ENCODE data around the gene KCNH1. TPM values are rescaled to one million over a fixed set of nuclear protein-coding genes. Genes with fewer than 3 reads are reported as not detected.
"Not testable (repeated sequence)": the region's sequence is repeated elsewhere in the genome, so short reads cannot be mapped to it uniquely, and the experiment has no call there.

The KCNH1 gene
- total and polyA plus RNA-seq, 5 donors, result 0.02 TPM; not detected in 4

DNA sequence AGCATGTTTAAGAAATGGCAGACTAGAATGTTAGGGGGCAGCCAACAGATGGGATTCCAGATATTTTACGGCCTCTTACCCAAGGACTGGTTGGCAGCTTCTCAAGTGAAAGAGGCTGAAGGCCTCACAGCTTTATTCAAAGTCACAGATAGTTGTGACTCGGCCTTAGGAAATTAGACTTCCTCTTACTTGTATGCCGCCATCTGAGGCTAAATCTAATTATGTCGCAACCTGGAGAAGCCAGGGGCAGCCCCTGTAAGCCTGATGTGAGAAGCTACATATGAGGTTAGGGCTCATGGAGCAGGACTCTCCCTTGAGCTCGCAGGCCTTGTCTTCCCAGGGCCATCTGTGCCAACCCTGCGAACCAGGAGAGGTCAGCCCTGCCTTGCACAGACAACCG, 452.8 kb downstream of the KCNH1 start:
- intact Hi-C loops (cut with DNase I), result no loop called here
- H3K4me1 ChIP-seq (ENCODE audit: control insufficient read depth, insufficient read depth, low read length), result no peaks in the 10 kb centered on the region
- no peaks in the 10 kb centered on the region for H3K27me3 ChIP-seq (ENCODE audit: control insufficient read depth, insufficient read depth)
- WGBS, result 90% methylated on average over 7 of the region's 7 CpGs
- ATAC-seq, result no peak
- no peak overlapping the region for H3K27ac ChIP-seq (ENCODE audit: low read length)
- DNase-seq, result no peak
- H3K4me3 ChIP-seq (ENCODE audit: low read length), result no peak overlapping the region
- no peaks in the 10 kb centered on the region for H3K9me3 ChIP-seq (ENCODE audit: control insufficient read depth, low read length)

DNA sequence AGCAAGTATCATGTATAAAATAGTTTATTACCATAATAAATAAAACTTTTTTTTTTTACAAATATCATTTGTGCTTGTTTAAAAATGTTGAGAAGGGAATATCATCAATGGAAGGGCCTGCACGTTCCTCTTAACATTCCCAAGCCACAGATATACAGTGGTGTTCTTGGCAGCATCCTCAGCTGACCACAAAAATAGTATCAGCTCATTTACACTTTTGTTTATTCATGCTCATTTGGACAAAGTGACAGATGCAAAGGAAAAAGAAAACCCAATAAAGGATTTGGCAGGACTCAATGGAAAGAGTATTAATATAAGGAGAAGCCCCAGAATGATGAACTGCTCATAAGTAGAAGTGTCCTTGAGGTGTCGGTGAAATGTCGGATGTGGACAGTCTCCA, 455.6 kb downstream of the KCNH1 start:
- 72% methylated on average over 3 of the region's 3 CpGs for WGBS
- no peak overlapping the region for H3K27ac ChIP-seq (ENCODE audit: low read length)
- ATAC-seq (no peak), DNase-seq (no peak)
- no peaks in the 10 kb centered on the region for H3K9me3 ChIP-seq (ENCODE audit: control insufficient read depth, low read length)
- H3K4me3 ChIP-seq (ENCODE audit: low read length), result no peak overlapping the region
- no peaks in the 10 kb centered on the region for H3K4me1 ChIP-seq (ENCODE audit: control insufficient read depth, insufficient read depth, low read length)
- no peaks in the 10 kb centered on the region for H3K27me3 ChIP-seq (ENCODE audit: control insufficient read depth, insufficient read depth)
- intact Hi-C loops (cut with DNase I), result no loop called here

DNA sequence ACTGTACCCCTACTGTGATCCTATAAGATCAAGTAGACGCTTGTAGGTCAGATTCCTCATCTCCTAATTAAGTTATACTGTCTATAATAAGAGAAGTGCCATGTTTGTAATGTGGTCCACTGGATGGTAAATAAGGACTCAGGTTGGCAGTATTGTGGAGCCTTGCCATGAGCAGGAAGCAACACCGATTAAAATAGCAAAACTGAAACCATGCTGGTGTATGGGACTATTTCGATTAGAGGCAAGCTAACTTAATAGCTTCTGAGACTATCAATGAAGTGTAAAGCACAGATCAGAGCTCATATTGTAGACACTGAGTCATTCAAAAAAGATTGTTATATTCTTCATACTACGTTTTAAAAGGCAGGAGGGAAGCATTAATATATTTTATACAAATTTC, 456.4 kb downstream of the KCNH1 start:
- no peak for DNase-seq
- Histone ChIP-seq H3K9me3 (ENCODE audit: control insufficient read depth, low read length) (no peaks in the 10 kb centered on the region), H3K27ac (ENCODE audit: low read length) (no peak overlapping the region), H3K4me3 (ENCODE audit: low read length) (no peak overlapping the region), H3K27me3 (ENCODE audit: control insufficient read depth, insufficient read depth) (no peaks in the 10 kb centered on the region), H3K4me1 (ENCODE audit: control insufficient read depth, insufficient read depth, low read length) (no peaks in the 10 kb centered on the region)
- WGBS, result 88% methylated on average over 4 of the region's 4 CpGs
- no peak for ATAC-seq
- intact Hi-C loops (cut with DNase I), result no loop called here

DNA sequence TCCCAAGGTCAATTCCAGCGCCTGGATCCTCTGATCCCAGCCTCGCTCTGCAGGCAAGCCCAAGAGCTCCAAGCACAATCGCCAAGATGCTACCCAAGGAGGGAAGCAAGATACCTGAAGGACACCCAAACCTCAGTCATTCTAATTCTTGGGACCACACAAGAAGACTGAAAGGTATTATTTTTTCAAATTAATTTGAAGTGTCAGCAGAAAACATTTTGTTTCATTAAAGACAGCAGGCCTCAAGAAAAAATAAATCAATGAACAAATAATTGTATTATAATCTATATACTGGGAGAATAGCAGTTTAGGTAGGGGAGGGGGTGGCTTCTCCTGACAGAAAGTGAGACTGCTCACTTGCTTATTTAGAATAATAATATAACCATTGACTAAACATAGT, 457.4 kb downstream of the KCNH1 start:
- intact Hi-C loops (cut with DNase I), result no loop called here
- H3K27ac ChIP-seq (ENCODE audit: low read length), result no peak overlapping the region
- WGBS, result 97% methylated on average over 3 of the region's 3 CpGs

DNA sequence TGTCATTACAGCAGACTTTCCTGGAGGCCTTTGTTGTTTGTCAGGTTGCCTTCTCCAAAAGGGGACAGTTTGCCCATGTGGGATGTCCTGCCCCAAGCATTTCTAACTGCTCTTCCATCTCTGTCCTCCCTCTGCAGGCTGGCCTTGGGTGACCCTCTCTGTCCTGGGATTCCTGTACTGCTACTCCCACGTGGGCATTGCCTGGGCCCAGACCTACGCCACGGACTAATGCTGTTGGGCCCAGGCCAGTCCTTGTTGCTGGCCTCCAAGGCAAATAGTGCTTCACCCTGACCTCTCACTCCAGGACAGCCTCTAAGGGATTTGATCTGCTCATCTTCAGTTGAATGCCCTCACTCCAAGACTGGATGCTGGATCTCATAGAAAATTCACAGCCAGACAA, 459.8 kb downstream of the KCNH1 start:
- no peak overlapping the region for H3K27ac ChIP-seq (ENCODE audit: low read length)
- no peak overlapping the region for H3K4me3 ChIP-seq (ENCODE audit: low read length)
- H3K27me3 ChIP-seq (ENCODE audit: control insufficient read depth, insufficient read depth), result no peaks in the 10 kb centered on the region
- no peak for DNase-seq
- intact Hi-C loops (cut with DNase I), result no loop called here
- H3K9me3 ChIP-seq (ENCODE audit: control insufficient read depth, low read length), result no peaks in the 10 kb centered on the region
- no peak for ATAC-seq
- no peaks in the 10 kb centered on the region for H3K4me1 ChIP-seq (ENCODE audit: control insufficient read depth, insufficient read depth, low read length)
- 76% methylated on average over 3 of the region's 3 CpGs for WGBS

More for the DNA sequence above, 457.4 kb downstream of the KCNH1 start:
- H3K9me3 ChIP-seq (ENCODE audit: control insufficient read depth, low read length), result no peaks in the 10 kb centered on the region
- ATAC-seq (no peak), DNase-seq (no peak)
- no peak overlapping the region for H3K4me3 ChIP-seq (ENCODE audit: low read length)
- no peaks in the 10 kb centered on the region for H3K27me3 ChIP-seq (ENCODE audit: control insufficient read depth, insufficient read depth)
- no peaks in the 10 kb centered on the region for H3K4me1 ChIP-seq (ENCODE audit: control insufficient read depth, insufficient read depth, low read length)

DNA sequence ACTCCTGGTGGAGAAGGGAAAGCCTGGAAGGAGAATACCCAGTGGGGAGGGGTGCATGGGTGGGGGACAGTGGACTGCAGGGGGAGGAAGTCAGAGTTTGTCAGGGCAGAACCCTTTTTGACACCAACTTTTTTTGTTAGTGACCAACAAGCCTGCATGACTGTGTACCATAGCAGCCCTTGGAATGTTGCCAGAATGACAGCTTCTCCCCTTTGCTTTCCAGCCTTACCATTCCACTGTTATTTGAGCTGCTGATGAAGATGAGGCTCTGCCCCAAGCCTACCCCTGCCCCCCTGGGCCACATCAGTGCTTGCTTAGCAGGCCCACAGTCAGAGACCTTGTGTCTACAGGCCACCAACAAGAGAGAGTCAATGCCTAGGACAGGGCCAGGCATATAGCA, 464.0 kb downstream of the KCNH1 start:
- Histone ChIP-seq H3K4me1 (ENCODE audit: control insufficient read depth, insufficient read depth, low read length) (no peaks in the 10 kb centered on the region), H3K9me3 (ENCODE audit: control insufficient read depth, low read length) (no peaks in the 10 kb centered on the region), H3K27ac (ENCODE audit: low read length) (no peak overlapping the region), H3K4me3 (ENCODE audit: low read length) (no peak overlapping the region), H3K27me3 (ENCODE audit: control insufficient read depth, insufficient read depth) (no peaks in the 10 kb centered on the region)
- intact Hi-C loops (cut with DNase I), result no loop called here
- ATAC-seq (no peak), DNase-seq (no peak)

DNA sequence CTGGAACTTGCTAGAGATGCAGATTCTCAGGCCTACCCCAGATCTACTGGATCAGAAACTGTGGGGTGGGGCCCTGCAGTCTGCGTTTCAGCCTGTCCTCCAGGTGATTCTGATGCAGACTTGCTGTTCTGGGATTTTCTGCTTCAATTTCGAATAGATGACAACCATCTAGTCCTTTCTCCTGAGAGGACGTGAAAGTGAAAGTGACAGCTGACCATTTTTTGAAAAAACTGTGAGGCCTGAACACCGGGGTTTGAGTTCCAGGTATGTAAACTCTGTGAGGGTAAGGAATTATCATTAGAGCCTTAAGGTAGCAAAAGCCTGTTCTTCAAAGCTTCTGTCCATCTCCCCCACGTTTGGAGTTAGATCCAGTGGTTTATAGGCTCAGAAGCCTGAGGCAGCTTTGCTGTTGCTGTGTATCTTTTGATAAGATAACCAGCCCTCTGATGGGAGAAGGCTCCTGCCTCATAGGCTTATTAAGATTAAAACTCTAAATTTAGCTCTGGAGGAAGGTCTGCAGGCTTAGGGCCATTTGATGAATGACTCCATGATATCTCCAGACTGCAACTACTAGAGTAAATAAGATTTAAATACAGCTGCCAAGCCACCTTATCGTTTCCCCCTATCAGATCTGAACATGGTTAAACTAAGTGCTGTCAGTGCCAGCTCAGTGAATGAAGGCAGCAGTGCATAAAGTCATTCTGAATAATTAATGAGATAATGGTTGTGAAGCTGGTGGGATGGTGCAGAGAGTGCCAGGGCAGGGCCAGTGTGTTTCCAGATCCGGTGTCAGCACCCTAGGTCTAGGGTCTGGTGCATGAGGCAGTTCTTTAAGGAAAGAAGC, 470.0 kb downstream of the KCNH1 start:
- DNase-seq (no peak), ATAC-seq (no peak)
- H3K4me3 ChIP-seq (ENCODE audit: low read length), result no peak overlapping the region
- H3K27me3 ChIP-seq (ENCODE audit: control insufficient read depth, insufficient read depth), result no peaks in the 10 kb centered on the region
- 52% methylated on average over 7 of the region's 7 CpGs for WGBS
- H3K27ac ChIP-seq (ENCODE audit: low read length), result no peak overlapping the region
- H3K9me3 ChIP-seq (ENCODE audit: control insufficient read depth, low read length), result no peaks in the 10 kb centered on the region
- H3K4me1 ChIP-seq (ENCODE audit: control insufficient read depth, insufficient read depth, low read length), result no peaks in the 10 kb centered on the region
- intact Hi-C loops (cut with DNase I), result no loop called here

DNA sequence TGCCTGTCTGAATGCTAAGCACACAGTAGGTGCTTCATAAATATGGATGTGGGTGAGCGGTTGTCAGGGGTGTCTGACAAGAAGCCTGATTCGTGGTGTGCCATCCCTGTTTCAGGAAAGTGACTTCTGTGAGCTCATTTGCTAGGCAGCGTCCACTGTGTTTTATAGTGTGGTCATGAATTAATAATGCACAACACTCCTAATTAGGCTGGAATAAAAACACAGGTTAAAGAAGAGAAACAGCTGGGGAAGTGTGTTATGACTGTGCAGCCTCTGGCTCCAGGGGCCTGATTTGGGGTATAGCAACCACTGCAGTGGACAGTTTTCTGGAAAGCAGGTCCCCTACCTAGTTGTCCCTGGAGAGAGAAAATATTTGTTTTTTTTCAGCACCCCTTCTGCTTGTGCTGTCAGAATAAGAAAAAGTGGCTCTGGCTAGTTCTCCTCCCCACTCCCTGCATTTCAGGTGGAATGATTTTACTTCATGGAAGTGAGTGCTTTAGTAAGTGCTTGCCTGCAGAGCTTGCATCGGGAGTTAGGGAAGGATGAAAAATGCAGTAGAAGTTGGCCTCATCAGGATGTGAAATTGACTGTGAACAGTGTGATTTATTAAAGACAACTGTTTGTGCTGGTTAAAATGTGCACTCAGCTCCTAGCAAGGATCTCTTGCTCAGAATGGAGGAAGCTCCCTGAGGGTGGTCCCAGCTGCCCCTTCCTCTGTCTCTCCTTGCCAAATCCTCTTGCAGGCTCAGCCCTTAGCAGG, 471.5 kb downstream of the KCNH1 start:
- ATAC-seq (no peak), DNase-seq (no peak)
- Histone ChIP-seq H3K9me3 (ENCODE audit: control insufficient read depth, low read length) (no peaks in the 10 kb centered on the region), H3K27me3 (ENCODE audit: control insufficient read depth, insufficient read depth) (no peaks in the 10 kb centered on the region), H3K27ac (ENCODE audit: low read length) (no peak overlapping the region), H3K4me3 (ENCODE audit: low read length) (no peak overlapping the region), H3K4me1 (ENCODE audit: control insufficient read depth, insufficient read depth, low read length) (no peaks in the 10 kb centered on the region)
- WGBS, result 90% methylated on average over 4 of the region's 4 CpGs
- intact Hi-C loops (cut with DNase I), result no loop called here

DNA sequence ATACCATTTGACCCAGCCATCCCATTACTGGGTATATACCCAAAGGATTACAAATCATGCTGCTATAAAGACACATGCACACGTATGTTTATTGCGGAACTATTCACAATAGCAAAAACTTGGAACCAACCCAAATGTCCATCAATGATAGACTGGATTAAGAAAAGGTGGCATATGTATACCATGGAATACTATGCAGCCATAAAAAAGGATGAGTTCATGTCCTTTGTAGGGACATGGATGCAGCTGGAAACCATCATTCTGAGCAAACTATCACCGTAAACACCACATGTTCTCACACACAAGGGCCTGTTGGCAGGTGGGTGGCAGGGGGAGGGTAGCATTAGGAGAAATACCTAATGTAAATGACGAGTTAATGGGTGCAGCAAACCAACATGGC, 472.4 kb downstream of the KCNH1 start:
- ATAC-seq; H3K9me3 ChIP-seq (ENCODE audit: control insufficient read depth, low read length); H3K4me1 ChIP-seq (ENCODE audit: control insufficient read depth, insufficient read depth, low read length); H3K27ac ChIP-seq (ENCODE audit: low read length); H3K27me3 ChIP-seq (ENCODE audit: control insufficient read depth, insufficient read depth); DNase-seq; H3K4me3 ChIP-seq (ENCODE audit: low read length); intact Hi-C loops (cut with DNase I): not testable (repeated sequence)
- WGBS, result 92% methylated on average over 4 of the region's 4 CpGs

DNA sequence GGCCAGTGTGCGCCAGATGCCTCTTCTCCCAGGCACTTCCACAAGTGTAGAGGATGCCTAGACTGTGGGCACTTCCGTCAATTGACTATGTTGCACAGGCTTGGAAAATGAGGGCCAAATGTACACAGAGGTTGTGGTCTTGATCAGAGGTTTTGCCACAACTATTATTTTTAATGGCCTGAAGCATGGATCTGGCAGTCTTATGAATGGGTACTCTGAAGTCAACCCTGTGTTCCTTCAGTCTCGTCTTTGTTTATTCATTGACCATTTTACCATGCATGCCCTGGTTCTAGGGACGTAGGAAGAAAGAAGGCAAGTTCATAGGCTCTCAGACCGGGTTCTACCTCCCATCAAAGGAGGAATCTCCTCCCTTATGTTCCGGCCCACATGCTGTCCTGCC, 476.1 kb downstream of the KCNH1 start:
- ATAC-seq, result no peak

DNA sequence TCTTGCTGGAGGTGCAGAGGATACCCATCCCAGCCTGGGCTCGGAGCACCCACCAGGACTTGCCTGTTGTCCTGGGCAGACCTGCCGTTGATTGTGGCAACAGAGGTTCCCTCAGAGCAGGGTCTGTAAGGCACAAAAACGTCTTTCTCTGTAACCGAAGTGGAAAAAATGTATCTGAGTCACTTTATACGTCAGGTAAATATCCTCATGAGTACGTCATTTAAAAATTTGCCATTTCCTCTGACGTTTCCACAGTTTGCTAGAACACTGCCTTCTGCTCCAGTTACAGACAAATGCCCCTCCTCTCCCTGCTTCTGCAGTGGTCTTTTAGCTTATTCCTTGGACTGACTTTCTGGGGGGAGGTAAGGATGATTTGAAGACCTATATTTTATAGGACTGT, 478.4 kb downstream of the KCNH1 start:
- Histone ChIP-seq H3K9me3 (ENCODE audit: control insufficient read depth, low read length) (no peaks in the 10 kb centered on the region), H3K4me1 (ENCODE audit: control insufficient read depth, insufficient read depth, low read length) (no peaks in the 10 kb centered on the region), H3K27me3 (ENCODE audit: control insufficient read depth, insufficient read depth) (no peaks in the 10 kb centered on the region), H3K4me3 (ENCODE audit: low read length) (no peak overlapping the region), H3K27ac (ENCODE audit: low read length) (no peak overlapping the region)
- WGBS, result 80% methylated on average over 7 of the region's 7 CpGs
- ATAC-seq (no peak), DNase-seq (no peak)
- intact Hi-C loops (cut with DNase I), result no loop called here

More for the DNA sequence above, 476.1 kb downstream of the KCNH1 start:
- H3K4me3 ChIP-seq (ENCODE audit: low read length), result no peak overlapping the region
- no peaks in the 10 kb centered on the region for H3K27me3 ChIP-seq (ENCODE audit: control insufficient read depth, insufficient read depth)
- no peaks in the 10 kb centered on the region for H3K4me1 ChIP-seq (ENCODE audit: control insufficient read depth, insufficient read depth, low read length)
- WGBS, result 89% methylated on average over 6 of the region's 6 CpGs
- no peak for DNase-seq
- H3K9me3 ChIP-seq (ENCODE audit: control insufficient read depth, low read length), result no peaks in the 10 kb centered on the region
- intact Hi-C loops (cut with DNase I), result no loop called here
- H3K27ac ChIP-seq (ENCODE audit: low read length), result no peak overlapping the region

All from right cardiac atrium (tissue), 5 donors.